ENCODE data around the gene RSPH1. TPM values are rescaled to one million over a fixed set of nuclear protein-coding genes. Genes with fewer than 3 reads are reported as not detected.

RSPH1 gene
- total RNA-seq, 1 donor from 2014 or later: 0.29 TPM

- no peak for TF ChIP-seq CTCF (IDR thresholded peaks at IDR 0.05; ENCODE audit: insufficient read depth, low read length, poor library complexity, severe bottlenecking)
- no peak for DNase-seq (ENCODE audit: low read depth)
- Histone ChIP-seq H3K36me3 (ENCODE audit: control insufficient read depth, insufficient read depth, low read length) (no peaks in the 10 kb centered on the region), H3K27me3 (ENCODE audit: control insufficient read depth, insufficient read depth, low read length) (peaks cover 12% of the 10 kb centered on the region), H3K4me3 (ENCODE audit: low read depth, low read length) (no peak overlapping the region)
These were observed 41.2 kb downstream of the RSPH1 start for GRCh38 chr21:42454786-42455185.

GRCh38 chr21:42453986-42454570, 41.9 kb downstream of the RSPH1 start:
- no peak for TF ChIP-seq CTCF (IDR thresholded peaks at IDR 0.05; ENCODE audit: insufficient read depth, low read length, poor library complexity, severe bottlenecking)
- H3K27me3 ChIP-seq (ENCODE audit: control insufficient read depth, insufficient read depth, low read length): peaks cover 12% of the 10 kb centered on the region
- no peak for DNase-seq (ENCODE audit: low read depth)
- H3K36me3 ChIP-seq (ENCODE audit: control insufficient read depth, insufficient read depth, low read length): no peaks in the 10 kb centered on the region
- no peak overlapping the region for H3K4me3 ChIP-seq (ENCODE audit: low read depth, low read length)

GRCh38 chr21:42453224-42453985, 42.6 kb downstream of the RSPH1 start:
- H3K4me3 ChIP-seq (ENCODE audit: low read depth, low read length): no peak overlapping the region
- TF ChIP-seq CTCF (IDR thresholded peaks at IDR 0.05; ENCODE audit: insufficient read depth, low read length, poor library complexity, severe bottlenecking): no peak
- H3K27me3 ChIP-seq (ENCODE audit: control insufficient read depth, insufficient read depth, low read length): peaks cover 12% of the 10 kb centered on the region
- DNase-seq (ENCODE audit: low read depth): no peak
- H3K36me3 ChIP-seq (ENCODE audit: control insufficient read depth, insufficient read depth, low read length): no peaks in the 10 kb centered on the region

- no peak for DNase-seq (ENCODE audit: low read depth)
- TF ChIP-seq CTCF (IDR thresholded peaks at IDR 0.05; ENCODE audit: insufficient read depth, low read length, poor library complexity, severe bottlenecking): no peak
- peaks cover 12% of the 10 kb centered on the region for H3K27me3 ChIP-seq (ENCODE audit: control insufficient read depth, insufficient read depth, low read length)
- no peak overlapping the region for H3K4me3 ChIP-seq (ENCODE audit: low read depth, low read length)
- no peaks in the 10 kb centered on the region for H3K36me3 ChIP-seq (ENCODE audit: control insufficient read depth, insufficient read depth, low read length)
These were observed 43.4 kb downstream of the RSPH1 start for GRCh38 chr21:42452401-42453223.

- no peak overlapping the region for H3K4me3 ChIP-seq (ENCODE audit: low read depth, low read length)
- TF ChIP-seq CTCF (IDR thresholded peaks at IDR 0.05; ENCODE audit: insufficient read depth, low read length, poor library complexity, severe bottlenecking): no peak
- DNase-seq (ENCODE audit: low read depth): no peak
These were observed 44.1 kb downstream of the RSPH1 start for GRCh38 chr21:42451941-42452340.

More at GRCh38 chr21:42451941-42452340, 44.1 kb downstream of the RSPH1 start:
- no peaks in the 10 kb centered on the region for H3K36me3 ChIP-seq (ENCODE audit: control insufficient read depth, insufficient read depth, low read length)
- H3K27me3 ChIP-seq (ENCODE audit: control insufficient read depth, insufficient read depth, low read length): peaks cover 12% of the 10 kb centered on the region

Data from kidney epithelial cell (primary cell).